ENCODE results near the gene ITLN2. TPM values are rescaled to one million over a fixed set of nuclear protein-coding genes. Genes with fewer than 3 reads are reported as not detected.
"Not testable (repeated sequence)": the region's sequence is repeated elsewhere in the genome, so short reads cannot be mapped to it uniquely, and the experiment has no call there.

ITLN2 gene
- total RNA-seq, 2 experiments from 2014 or later: not detected

DNA sequence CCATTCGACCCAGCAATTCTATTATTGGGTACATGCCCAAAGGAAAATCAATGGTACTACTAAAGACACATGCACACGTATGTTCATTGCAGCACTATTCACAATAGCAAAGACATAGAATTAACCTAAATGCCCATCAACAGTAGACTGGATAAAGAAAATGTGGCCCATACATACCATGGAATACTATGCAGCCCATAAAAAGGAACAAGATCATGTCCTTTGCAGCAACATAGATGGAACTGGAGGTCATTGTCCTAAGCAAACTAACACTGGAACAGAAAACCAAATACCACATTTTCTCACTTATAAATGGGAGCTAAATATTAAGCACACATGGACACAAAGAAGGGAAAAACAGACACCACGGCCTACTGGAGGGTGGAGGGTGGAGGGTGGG, 53.9 kb downstream of the ITLN2 start:
- CTCF ChIA-PET; intact Hi-C loops (cut with micrococcal nuclease); H3K27me3 Mint-ChIP-seq (ENCODE audit: low read depth): not testable (repeated sequence)

More for the DNA sequence above, 53.9 kb downstream of the ITLN2 start:
- not testable (repeated sequence) for H3K9me3 Mint-ChIP-seq; H3K4me1 Mint-ChIP-seq (ENCODE audit: low read depth); H3K36me3 Mint-ChIP-seq (ENCODE audit: low read depth); H3K27ac Mint-ChIP-seq; DNase-seq; H3K4me3 Mint-ChIP-seq

Other genes with a start within 250 kb of the ITLN2 start
- 100 to 1,000 TPM; 338 to 340 TPM for gene CD48, start 243.0 kb downstream of the ITLN2 start, total RNA-seq
- gene SLAMF7, start 215.6 kb downstream of the ITLN2 start, total RNA-seq: 10 to 100 TPM; 79.9 to 82.2 TPM
- gene LY9, start 158.6 kb downstream of the ITLN2 start, total RNA-seq: 10 to 100 TPM; 19.5 to 19.6 TPM
- gene CD244, start 91.9 kb downstream of the ITLN2 start, total RNA-seq: under 1 TPM in 1 of 2 experiments, not detected in 1; 0.15 TPM
- not detected for gene ITLN1, start 69.6 kb downstream of the ITLN2 start, total RNA-seq
- gene F11R, start 66.3 kb upstream of the ITLN2 start, total RNA-seq: 10 to 100 TPM; 26.0 to 26.9 TPM
- gene TSTD1, start 84.2 kb upstream of the ITLN2 start, total RNA-seq: 10 to 100 TPM; 50.3 to 51.5 TPM
- gene USF1, start 91.2 kb upstream of the ITLN2 start, total RNA-seq: 10 to 100 TPM; 43.7 to 44.2 TPM
- 100 to 1,000 TPM; 104 to 106 TPM for gene ARHGAP30, start 115.1 kb upstream of the ITLN2 start, total RNA-seq
- not detected for gene NECTIN4, start 134.7 kb upstream of the ITLN2 start, total RNA-seq
- gene KLHDC9, start 143.6 kb upstream of the ITLN2 start, total RNA-seq: under 1 TPM; 0.33 to 0.57 TPM
- gene PFDN2, start 163.2 kb upstream of the ITLN2 start, total RNA-seq: 100 to 1,000 TPM; 179 to 183 TPM
- 10 to 100 TPM; 59.1 to 63.1 TPM for gene NIT1, start 163.3 kb upstream of the ITLN2 start, total RNA-seq
- 10 to 100 TPM; 29.7 to 34.0 TPM for gene DEDD, start 177.9 kb upstream of the ITLN2 start, total RNA-seq
- 10 to 100 TPM; 89.4 to 94.9 TPM for gene UFC1, start 199.2 kb upstream of the ITLN2 start, total RNA-seq
- 10 to 100 TPM; 35.7 to 36.1 TPM for gene USP21, start 204.7 kb upstream of the ITLN2 start, total RNA-seq
- gene PPOX, start 211.6 kb upstream of the ITLN2 start, total RNA-seq: 10 to 100 TPM; 24.9 to 26.0 TPM
- 10 to 100 TPM; 45.7 to 49.0 TPM for gene B4GALT3, start 222.7 kb upstream of the ITLN2 start, total RNA-seq
- 10 to 100 TPM in 1 of 2 experiments, 1 to 10 TPM in 1; 6.5 to 10.6 TPM for gene ADAMTS4, start 244.2 kb upstream of the ITLN2 start, total RNA-seq
- gene NDUFS2, start 247.6 kb upstream of the ITLN2 start, total RNA-seq: 100 to 1,000 TPM; 126 to 130 TPM

Measured in activated naive CD4-positive, alpha-beta T cell treated with anti-CD3 and anti-CD28 coated beads for 36 hours (primary cell).